GM12873 (cell line): Measurements from ENCODE around the gene MICAL2.

Experiments used
- TF ChIP-seq, protein P1 (sequence below): IDR thresholded peaks from 2 replicates; pipeline ENCODE4 v1.5.1; 2012; ENCODE audit warnings: low read depth, mild to moderate bottlenecking, moderate library complexity, low read length, control low read depth; ENCODE audit not compliant: insufficient read depth; ENCODE audit errors: missing control alignments

Gene MICAL2

DNA sequence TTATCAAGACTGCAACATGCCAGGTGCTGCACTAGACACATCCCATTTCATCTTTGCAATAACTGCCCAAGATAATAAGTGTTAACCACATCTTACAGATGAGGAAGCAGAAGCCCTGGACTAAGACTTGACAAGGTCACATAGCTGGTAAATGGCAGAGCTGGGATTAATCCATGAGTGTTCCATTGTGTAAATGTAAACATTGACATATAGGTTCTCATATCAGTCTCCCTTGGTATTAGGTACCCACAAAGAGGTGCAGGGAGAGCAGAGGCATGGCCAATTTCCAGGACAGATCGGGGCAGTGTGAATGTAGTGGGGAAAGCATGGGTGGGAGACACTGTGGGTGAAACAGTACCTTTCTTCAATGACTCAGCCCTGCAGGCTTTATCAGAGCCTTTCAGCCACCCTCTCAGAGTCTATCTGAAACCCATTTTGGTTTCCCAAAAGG, 17.9 kb downstream of the MICAL2 start:
- TF ChIP-seq, protein P1, sequence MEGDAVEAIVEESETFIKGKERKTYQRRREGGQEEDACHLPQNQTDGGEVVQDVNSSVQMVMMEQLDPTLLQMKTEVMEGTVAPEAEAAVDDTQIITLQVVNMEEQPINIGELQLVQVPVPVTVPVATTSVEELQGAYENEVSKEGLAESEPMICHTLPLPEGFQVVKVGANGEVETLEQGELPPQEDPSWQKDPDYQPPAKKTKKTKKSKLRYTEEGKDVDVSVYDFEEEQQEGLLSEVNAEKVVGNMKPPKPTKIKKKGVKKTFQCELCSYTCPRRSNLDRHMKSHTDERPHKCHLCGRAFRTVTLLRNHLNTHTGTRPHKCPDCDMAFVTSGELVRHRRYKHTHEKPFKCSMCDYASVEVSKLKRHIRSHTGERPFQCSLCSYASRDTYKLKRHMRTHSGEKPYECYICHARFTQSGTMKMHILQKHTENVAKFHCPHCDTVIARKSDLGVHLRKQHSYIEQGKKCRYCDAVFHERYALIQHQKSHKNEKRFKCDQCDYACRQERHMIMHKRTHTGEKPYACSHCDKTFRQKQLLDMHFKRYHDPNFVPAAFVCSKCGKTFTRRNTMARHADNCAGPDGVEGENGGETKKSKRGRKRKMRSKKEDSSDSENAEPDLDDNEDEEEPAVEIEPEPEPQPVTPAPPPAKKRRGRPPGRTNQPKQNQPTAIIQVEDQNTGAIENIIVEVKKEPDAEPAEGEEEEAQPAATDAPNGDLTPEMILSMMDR, result no peak

DNA sequence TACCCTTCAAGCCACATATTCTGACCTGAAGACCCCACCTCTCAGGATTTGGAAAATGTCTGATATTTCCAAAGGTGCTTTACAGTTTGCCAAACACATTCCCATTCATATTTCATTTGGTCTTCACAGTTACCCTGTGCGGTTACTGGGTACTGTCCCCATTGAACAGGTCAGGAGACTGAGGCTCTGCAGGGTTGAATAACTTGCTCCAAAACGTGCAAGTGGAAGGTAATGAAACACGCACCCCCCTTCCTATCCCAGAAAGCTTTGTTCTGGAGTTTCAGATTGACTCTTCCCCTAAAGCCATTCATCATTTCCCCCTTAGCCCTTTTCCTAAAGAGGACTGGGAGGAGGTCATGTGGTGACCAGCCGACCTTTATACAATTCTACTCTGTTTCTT, 18.8 kb downstream of the MICAL2 start:
- TF ChIP-seq, protein P1, result no peak

DNA sequence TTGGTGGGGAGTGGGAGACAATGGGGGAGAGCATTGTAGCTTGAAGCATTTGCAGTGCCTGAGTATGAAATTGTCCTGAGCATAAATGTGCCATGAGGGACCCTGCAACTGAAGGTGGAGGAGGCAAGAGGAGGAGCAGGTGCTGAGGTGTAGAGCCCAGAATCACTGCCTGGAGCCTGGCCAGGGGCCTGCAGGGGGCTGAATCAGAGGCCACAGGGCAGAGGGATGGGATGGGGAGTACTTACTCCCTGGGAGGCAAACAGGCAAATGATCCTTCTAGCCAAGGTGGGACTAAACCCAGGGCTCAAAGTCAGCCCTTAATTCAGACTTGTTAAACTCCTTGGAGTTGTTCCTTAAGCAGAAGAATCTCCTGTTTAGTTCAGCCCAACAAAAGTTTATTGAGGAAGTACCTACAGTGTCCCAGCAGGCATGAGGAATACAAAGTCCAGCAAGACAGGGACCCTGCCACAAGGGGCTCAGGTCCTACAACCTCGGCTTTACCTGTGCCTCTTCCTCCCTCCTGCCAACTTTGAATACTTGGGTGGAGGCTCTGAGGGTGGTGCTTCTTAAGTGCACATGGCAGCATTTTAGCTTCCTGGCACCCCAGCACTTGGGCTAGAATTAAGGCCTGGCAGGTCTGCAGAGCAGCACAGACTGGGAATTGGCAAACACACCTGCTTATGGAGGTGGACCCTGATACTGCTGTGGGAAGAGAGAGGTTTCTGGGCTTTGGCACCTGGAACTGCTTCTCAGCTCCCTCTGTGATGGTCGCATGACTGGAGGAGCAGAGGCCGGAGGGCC, 20.0 kb downstream of the MICAL2 start:
- TF ChIP-seq, protein P1, result no peak

DNA sequence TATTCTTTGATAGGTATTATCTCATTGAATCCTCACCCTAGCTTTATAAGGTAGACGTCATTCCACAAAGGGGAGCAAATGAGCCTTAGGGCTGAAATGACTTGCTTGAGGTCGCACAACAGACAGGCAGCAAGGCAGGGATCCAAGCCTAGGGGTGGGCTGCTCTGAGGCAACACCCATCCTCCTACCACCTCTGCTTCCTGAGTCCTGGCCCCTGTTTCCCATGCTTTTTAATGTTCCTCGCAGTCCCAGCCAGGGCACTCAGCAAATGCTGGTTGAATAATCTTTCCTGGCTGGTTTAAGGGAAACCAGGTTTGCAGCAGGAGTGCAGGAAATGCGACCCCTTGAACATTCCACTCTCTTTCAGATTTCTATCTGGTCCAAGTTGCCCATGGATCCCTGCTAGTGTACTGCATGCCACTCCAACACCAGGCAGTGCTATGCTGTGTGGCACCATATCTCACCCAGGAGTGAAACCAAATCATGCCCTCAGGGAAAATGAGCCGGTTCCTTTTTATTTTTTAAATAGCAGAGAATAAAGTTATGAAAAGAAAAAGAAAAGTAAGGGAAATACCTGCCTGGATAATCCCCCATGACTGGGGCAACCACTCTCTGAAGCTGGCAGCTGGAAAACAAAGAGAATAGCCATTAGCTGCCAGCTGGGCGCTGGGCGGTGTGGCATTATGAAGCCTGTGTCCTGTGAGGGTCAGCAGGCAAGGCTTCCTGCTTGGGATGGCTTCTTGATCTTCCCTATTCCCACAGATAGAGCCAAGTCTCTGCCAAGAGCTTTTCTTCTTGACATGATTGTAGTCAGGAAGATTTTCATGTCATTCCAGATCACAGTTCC, 21.8 kb downstream of the MICAL2 start:
- TF ChIP-seq, protein P1, result no peak

DNA sequence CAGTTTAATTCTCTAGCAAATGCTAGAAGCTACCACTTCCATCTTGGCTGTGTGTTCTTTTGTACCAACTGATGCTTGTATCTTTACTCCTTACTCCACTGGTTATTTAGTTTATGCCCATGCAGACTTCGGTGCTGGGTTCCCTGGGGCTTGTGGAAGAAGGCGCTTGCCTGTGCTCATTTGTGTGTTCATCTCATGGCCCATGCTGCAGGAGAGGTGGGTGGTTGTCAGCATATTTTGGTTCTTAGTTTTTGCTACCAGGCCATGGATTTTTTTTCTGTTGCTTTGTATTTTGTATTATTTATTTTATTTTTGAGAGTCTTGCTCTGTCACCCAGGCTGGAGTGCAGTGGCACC, 22.4 kb downstream of the MICAL2 start:
- TF ChIP-seq, protein P1, result no peak

DNA sequence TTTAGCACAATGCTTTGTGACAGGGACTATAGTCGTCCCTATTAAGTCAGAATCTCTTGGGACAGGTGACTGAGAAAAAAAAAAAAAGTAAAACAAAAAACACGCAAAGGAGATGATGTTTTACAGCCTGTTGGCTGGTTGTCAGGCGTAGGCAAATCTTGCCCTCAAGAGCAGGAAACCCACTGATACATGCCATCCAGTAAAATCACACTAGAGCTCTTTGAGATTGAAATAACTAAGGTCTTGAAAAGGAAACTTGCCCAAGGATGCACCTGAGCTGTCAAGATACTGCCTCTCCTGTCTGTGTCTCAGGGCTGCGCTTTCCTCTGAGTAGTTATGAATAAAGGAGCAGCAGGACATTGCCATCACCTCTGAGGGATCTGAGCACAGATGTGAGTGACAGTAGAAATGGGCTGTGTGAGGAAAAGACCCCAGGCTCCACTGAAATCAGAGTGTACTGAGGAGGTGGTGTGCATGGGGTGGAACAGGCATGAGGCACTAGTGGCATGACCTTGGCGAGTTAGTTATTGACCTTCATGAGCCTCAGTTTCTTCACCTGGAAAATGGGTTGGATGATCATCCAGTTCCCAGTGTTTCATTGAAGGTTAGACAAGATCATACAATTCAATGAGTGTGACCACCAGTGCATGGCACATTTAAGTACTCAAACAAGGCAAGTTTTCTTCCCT, 23.3 kb downstream of the MICAL2 start:
- TF ChIP-seq, protein P1, result no peak

DNA sequence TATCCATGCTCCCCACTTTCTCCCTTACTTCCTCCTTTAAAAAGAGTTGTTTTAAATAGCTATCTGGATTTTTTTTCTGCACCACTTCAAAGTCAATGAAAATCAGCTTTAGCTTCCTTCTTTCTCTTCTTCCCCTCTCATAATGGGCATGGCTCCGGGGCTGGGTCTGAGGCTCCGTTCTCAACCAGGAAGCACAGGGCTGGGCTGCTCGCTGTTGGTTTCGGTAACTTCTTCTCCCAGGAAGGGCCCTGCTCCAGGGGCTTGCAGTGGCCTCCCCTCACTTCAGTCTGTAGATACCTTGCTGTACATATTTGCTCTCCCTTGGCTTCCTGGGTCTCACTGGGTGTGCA, 23.8 kb downstream of the MICAL2 start:
- TF ChIP-seq, protein P1, result no peak
